ENCODE data around the gene OTOA.
"Not testable (repeated sequence)": the region's sequence is repeated elsewhere in the genome, so short reads cannot be mapped to it uniquely, and the experiment has no call there.

- not testable (repeated sequence) for TF ChIP-seq EP300, POLR2A (IDR thresholded peaks at IDR 0.05)
These were observed 109.4 kb downstream of the OTOA start for GRCh38 chr16:21773207-21773553.
